B cell (primary cell): ENCODE measurements around the gene EIF4G1.

Source experiments
- CTCF ChIP-seq: fragments of 200-600 bp; IDR thresholded peaks from one replicate; pipeline ENCODE4 v1.8.0; 2022; ENCODE audit warnings: antibody characterized with exemption, mild to moderate bottlenecking
- EZH2 ChIP-seq: IDR thresholded peaks from 2 replicates; pipeline ENCODE4 v1.6.1; 2012; ENCODE audit warnings: borderline replicate concordance, low read depth, mild to moderate bottlenecking, moderate library complexity, low read length; ENCODE audit not compliant: insufficient read depth, poor library complexity, severe bottlenecking

GRCh38 chr3:184277366-184277765 is 37.0 kb upstream of the EIF4G1 start:
- no peak for TF ChIP-seq CTCF
- no peak for TF ChIP-seq EZH2
